ENCODE results near the gene HAUS3.

GRCh38 chr4:2289311-2289954 is 47.5 kb upstream of the HAUS3 start:
- no peak for TF ChIP-seq POU6F1 (CRISPR knock-in tag; IDR thresholded peaks at IDR 0.05; ENCODE audit: borderline replicate concordance, low read depth)
- TF ChIP-seq CREB5 (CRISPR knock-in tag; IDR thresholded peaks at IDR 0.05; ENCODE audit: low read depth), result no peak
- no peak for TF ChIP-seq CSDC2 (CRISPR knock-in tag; IDR thresholded peaks at IDR 0.05)
- TF ChIP-seq SNAI2 (CRISPR knock-in tag; IDR thresholded peaks at IDR 0.05), result no peak
- TF ChIP-seq CSRNP3 (CRISPR knock-in tag; IDR thresholded peaks at IDR 0.05), result no peak
- no peak for TF ChIP-seq ZFP3 (CRISPR knock-in tag; IDR thresholded peaks at IDR 0.05)
- no peak for TF ChIP-seq PATZ1 (CRISPR knock-in tag; IDR thresholded peaks at IDR 0.05; ENCODE audit: borderline replicate concordance)
- TF ChIP-seq ZC3H10 (CRISPR knock-in tag; IDR thresholded peaks at IDR 0.05), result no peak
- TF ChIP-seq ZNF565 (CRISPR knock-in tag; conservative IDR thresholded peaks at IDR 0.05; ENCODE audit: low read depth), result no peak
- TF ChIP-seq RARB (CRISPR knock-in tag; IDR thresholded peaks at IDR 0.05), result no peak
- no peak for TF ChIP-seq ZNF8 (CRISPR knock-in tag; IDR thresholded peaks at IDR 0.05)
- TF ChIP-seq TSHZ2 (CRISPR knock-in tag; IDR thresholded peaks at IDR 0.05), result no peak
- no peak for TF ChIP-seq ZFP30 (CRISPR knock-in tag; IDR thresholded peaks at IDR 0.05)

Measured in SK-N-SH treated with all-trans-retinoic acid at 6 μM for 48 hours (cell line).